PC-3 (cell line): ENCODE results near the gene INSM1.

Experiments
- CTCF ChIP-seq: fragments of 300-600 bp; sonication (generic); conservative IDR thresholded peaks from 2 replicates; pipeline ENCODE4 v1.5.1; 2017; ENCODE audit warnings: antibody characterized with exemption, low read depth, mild to moderate bottlenecking, low read length
- EZH2phosphoT487 ChIP-seq: fragments of 300-600 bp; sonication (generic); IDR thresholded peaks from 2 replicates; pipeline ENCODE4 v1.6.1; 2018; ENCODE audit warnings: mild to moderate bottlenecking, antibody characterized with exemption, low read length, borderline replicate concordance

- no peak for TF ChIP-seq CTCF
- no peak for TF ChIP-seq EZH2phosphoT487
These were observed 42.8 kb downstream of the INSM1 start for GRCh38 chr20:20410678-20411077.
